C4-2B (cell line): ENCODE results near the gene MYO6.

ENCODE experiments used
- ZFX ChIP-seq: fragments of 450-650 bp; IDR thresholded peaks from 2 replicates; pipeline ENCODE4 v1.6.1; 2017
- TF ChIP-seq, protein P1 (sequence below): fragments of 450-650 bp; conservative IDR thresholded peaks from 2 replicates; pipeline ENCODE4 v1.5.1; 2017; ENCODE audit warnings: mild to moderate bottlenecking

DNA sequence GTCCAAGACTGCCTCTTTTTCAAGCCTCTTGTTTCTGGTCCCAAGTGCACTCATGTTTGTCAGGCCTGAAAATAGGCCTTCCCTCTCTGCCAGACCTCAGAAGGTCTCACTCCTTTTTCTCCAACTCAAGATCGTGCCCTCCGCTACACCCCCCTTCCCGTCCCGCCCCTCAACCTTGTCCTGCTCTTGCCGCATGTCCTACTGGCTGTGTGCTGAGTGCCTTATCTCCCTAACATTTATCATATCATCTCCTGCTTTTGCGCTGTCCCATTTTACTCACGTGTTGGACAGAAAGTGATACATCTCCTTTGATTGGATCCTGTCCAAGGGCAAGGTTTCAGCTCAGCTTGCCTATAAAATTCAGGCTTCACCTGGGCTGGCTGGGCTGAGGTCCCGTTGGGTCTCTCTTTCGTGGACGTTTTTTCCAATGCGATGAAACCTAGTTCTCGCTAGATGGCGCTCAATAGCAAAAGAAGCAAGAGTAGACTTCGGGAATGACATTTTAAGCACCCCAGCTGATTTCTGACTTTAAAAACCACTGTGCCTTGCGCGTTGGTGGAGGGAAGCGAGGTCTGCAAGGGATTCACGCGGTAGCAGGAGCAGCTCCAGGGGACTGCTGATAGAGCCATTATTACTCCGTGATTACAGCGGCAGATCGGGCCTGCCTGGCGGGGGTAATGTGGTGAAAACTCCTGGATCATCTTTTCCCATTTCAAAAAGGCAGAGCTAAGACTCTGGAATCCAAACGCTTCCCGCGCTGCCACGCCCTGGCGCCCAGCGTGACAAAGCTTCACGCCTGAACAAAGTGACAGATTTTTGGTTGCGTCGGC, 185.8 kb downstream of the MYO6 start:
- TF ChIP-seq ZFX: no peak
- TF ChIP-seq, protein P1, sequence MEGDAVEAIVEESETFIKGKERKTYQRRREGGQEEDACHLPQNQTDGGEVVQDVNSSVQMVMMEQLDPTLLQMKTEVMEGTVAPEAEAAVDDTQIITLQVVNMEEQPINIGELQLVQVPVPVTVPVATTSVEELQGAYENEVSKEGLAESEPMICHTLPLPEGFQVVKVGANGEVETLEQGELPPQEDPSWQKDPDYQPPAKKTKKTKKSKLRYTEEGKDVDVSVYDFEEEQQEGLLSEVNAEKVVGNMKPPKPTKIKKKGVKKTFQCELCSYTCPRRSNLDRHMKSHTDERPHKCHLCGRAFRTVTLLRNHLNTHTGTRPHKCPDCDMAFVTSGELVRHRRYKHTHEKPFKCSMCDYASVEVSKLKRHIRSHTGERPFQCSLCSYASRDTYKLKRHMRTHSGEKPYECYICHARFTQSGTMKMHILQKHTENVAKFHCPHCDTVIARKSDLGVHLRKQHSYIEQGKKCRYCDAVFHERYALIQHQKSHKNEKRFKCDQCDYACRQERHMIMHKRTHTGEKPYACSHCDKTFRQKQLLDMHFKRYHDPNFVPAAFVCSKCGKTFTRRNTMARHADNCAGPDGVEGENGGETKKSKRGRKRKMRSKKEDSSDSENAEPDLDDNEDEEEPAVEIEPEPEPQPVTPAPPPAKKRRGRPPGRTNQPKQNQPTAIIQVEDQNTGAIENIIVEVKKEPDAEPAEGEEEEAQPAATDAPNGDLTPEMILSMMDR: peak; percentile 91
